DMS153 treated with DMSO at 0.1 percent for 48 hours (cell line): Measurements from ENCODE around the gene TLCD4.
A peak's percentile ranks its signal among the peaks of the same experiment; 100 is the strongest.

Source experiments
- DNase-seq: peaks from one replicate; lab custom pipeline; 2025; ENCODE audit not compliant: unreplicated experiment; lab: John Stamatoyannopoulos, UW

Gene TLCD4

GRCh38 chr1:95094923-95095322 lies 22.2 kb upstream of the TLCD4 start:
- DNase-seq = no peak

GRCh38 chr1:95095833-95096217 lies 21.3 kb upstream of the TLCD4 start:
- no peak for DNase-seq

- DNase-seq = no peak
Measured at GRCh38 chr1:95096218-95096841, 20.8 kb upstream of the TLCD4 start.

GRCh38 chr1:95097426-95097825 lies 19.7 kb upstream of the TLCD4 start:
- DNase-seq = no peak

GRCh38 chr1:95098196-95098595 lies 19.0 kb upstream of the TLCD4 start:
- DNase-seq = no peak

- no peak for DNase-seq
Measured at GRCh38 chr1:95108792-95109191, 8.4 kb upstream of the TLCD4 start.

GRCh38 chr1:95111014-95111413 lies 6.1 kb upstream of the TLCD4 start:
- no peak for DNase-seq

- DNase-seq = no peak
Measured at GRCh38 chr1:95113684-95114083, 3.5 kb upstream of the TLCD4 start.

GRCh38 chr1:95115708-95116137 lies 1.4 kb upstream of the TLCD4 start:
- DNase-seq = no peak

GRCh38 chr1:95116580-95117206 lies 462 bp upstream of the TLCD4 start:
- peak; percentile 77 for DNase-seq

GRCh38 chr1:95118067-95118499 lies 928 bp downstream of the TLCD4 start:
- no peak for DNase-seq

- no peak for DNase-seq
Measured at GRCh38 chr1:95118710-95119109, 1.6 kb downstream of the TLCD4 start.

- no peak for DNase-seq
Measured at GRCh38 chr1:95119273-95119672, 2.1 kb downstream of the TLCD4 start.

- no peak for DNase-seq
Measured at GRCh38 chr1:95122151-95122697, 5.1 kb downstream of the TLCD4 start.

GRCh38 chr1:95124342-95124741 lies 7.2 kb downstream of the TLCD4 start:
- DNase-seq = no peak

- DNase-seq = no peak
Measured at GRCh38 chr1:95126366-95126765, 9.2 kb downstream of the TLCD4 start.

- no peak for DNase-seq
Measured at GRCh38 chr1:95126846-95127245, 9.7 kb downstream of the TLCD4 start.

- no peak for DNase-seq
Measured at GRCh38 chr1:95127380-95127779, 10.2 kb downstream of the TLCD4 start.

GRCh38 chr1:95132762-95133161 lies 15.6 kb downstream of the TLCD4 start:
- DNase-seq = no peak

GRCh38 chr1:95133687-95134086 lies 16.5 kb downstream of the TLCD4 start:
- no peak for DNase-seq

GRCh38 chr1:95138223-95138622 lies 21.1 kb downstream of the TLCD4 start:
- no peak for DNase-seq

- DNase-seq = no peak
Measured at GRCh38 chr1:95139039-95139438, 21.9 kb downstream of the TLCD4 start.

- DNase-seq = no peak
Measured at GRCh38 chr1:95140791-95141190, 23.6 kb downstream of the TLCD4 start.
